ENCODE measurements around the gene LRRC23. TPM values are rescaled to one million over a fixed set of nuclear protein-coding genes. Genes with fewer than 3 reads are reported as not detected.

The LRRC23 gene
- total and polyA plus RNA-seq, 2 of the 13 experiments (the other 11 are each of a cell fraction or from before 2014, with no cell fraction given) = 6.0 to 7.8 TPM

DNA sequence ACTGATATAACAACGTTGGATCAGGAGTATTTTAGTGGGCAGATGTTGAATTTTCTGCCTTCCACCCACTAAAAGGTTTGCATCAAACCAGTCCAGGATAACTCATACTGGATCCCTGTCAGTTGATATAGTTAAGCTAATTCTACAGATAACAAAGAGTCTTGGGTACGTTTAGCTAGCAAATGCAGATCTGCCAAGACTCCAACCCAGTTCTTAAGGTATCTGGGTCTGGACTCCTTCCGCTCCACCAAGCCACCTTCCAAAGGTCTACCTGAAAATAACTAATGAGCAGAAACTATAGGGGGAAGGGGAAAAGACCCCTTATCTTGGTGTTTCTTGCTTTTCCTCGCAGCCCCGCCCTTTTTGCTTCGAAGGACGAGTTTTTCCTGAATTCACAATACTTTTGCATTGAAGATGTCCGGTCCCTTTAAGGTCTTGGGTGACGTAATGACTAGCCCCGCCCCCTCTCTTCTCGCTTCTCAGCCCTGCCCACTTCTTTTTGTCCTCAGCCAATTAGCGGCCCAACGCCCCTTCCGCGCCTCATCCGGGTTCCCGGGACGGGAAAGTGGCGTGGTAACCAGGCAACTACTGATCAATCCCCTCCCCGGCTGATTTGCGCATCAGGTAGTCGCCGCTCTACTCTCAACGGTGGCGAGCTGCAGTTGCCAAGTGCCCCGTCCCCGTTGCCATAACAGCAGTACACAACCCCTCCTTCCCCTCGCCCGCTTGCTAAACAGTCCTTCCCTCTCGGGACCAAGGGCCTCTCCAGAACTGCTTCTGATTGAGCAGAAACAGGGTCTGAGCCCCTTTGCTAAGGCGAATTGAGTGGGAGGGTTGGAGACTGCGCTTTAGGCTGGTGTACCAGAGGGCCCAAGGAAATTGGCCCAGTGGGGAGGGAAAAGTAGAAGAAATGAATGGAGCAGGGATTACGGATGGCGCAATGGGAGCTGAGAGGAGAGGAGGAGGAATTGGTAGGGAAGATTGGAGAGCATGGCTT lies at the start of gene LRRC23 (continued):
- TF ChIP-seq, protein P1, sequence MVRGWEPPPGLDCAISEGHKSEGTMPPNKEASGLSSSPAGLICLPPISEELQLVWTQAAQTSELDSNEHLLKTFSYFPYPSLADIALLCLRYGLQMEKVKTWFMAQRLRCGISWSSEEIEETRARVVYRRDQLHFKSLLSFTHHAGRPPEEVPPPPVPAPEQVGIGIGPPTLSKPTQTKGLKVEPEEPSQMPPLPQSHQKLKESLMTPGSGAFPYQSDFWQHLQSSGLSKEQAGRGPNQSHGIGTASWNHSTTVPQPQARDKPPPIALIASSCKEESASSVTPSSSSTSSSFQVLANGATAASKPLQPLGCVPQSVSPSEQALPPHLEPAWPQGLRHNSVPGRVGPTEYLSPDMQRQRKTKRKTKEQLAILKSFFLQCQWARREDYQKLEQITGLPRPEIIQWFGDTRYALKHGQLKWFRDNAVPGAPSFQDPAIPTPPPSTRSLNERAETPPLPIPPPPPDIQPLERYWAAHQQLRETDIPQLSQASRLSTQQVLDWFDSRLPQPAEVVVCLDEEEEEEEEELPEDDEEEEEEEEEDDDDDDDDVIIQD (CRISPR knock-in tag; IDR thresholded peaks at IDR 0.05; ENCODE audit: low read depth) = 0 out of 2 replicates have a peak, but pooled peaks have one; percentile 26
- 0 out of 2 replicates have a peak, but pooled peaks have one; percentile 78 for TF ChIP-seq ZNF224 (CRISPR knock-in tag; IDR thresholded peaks at IDR 0.05)
- peak; percentile 61 for TF ChIP-seq CEBPG (CRISPR knock-in tag; IDR thresholded peaks at IDR 0.05)
- TF ChIP-seq, protein P2, sequence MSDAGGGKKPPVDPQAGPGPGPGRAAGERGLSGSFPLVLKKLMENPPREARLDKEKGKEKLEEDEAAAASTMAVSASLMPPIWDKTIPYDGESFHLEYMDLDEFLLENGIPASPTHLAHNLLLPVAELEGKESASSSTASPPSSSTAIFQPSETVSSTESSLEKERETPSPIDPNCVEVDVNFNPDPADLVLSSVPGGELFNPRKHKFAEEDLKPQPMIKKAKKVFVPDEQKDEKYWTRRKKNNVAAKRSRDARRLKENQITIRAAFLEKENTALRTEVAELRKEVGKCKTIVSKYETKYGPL (CRISPR knock-in tag; IDR thresholded peaks at IDR 0.05) = no peak
- TF ChIP-seq NCOA1 (CRISPR knock-in tag; IDR thresholded peaks at IDR 0.05) = no peak
- peak; percentile 58 for TF ChIP-seq POLR2AphosphoS5 (IDR thresholded peaks at IDR 0.05; ENCODE audit: low read depth, low read length)
- TF ChIP-seq POLR2A (IDR thresholded peaks at IDR 0.05; ENCODE audit: insufficient read depth in 1 of 2, low read depth in 2 of 2, low read length in 2 of 2) = peak in 1 of 2 experiments; percentile 64; a peak in 2 of 4 replicates
- no peak for TF ChIP-seq ZNF816 (CRISPR knock-in tag; IDR thresholded peaks at IDR 0.05; ENCODE audit: borderline replicate concordance)
- peak; percentile 96 for TF ChIP-seq RFX1 (IDR thresholded peaks at IDR 0.05)
- no peak for TF ChIP-seq HNRNPH1 (optimal IDR thresholded peaks at IDR 0.05; ENCODE audit: low read depth, low read length)
- no peak for TF ChIP-seq ZNF24 (IDR thresholded peaks at IDR 0.05)
- 0 out of 2 replicates have a peak, but pooled peaks have one; percentile 30 for TF ChIP-seq U2AF2 (IDR thresholded peaks at IDR 0.05; ENCODE audit: low read depth, low read length)
- TF ChIP-seq TP53 (CRISPR knock-in tag; conservative IDR thresholded peaks at IDR 0.05) = no peak
- peak; percentile 60 for TF ChIP-seq ZMYM4 (CRISPR knock-in tag; IDR thresholded peaks at IDR 0.05)
- TF ChIP-seq, protein P3, sequence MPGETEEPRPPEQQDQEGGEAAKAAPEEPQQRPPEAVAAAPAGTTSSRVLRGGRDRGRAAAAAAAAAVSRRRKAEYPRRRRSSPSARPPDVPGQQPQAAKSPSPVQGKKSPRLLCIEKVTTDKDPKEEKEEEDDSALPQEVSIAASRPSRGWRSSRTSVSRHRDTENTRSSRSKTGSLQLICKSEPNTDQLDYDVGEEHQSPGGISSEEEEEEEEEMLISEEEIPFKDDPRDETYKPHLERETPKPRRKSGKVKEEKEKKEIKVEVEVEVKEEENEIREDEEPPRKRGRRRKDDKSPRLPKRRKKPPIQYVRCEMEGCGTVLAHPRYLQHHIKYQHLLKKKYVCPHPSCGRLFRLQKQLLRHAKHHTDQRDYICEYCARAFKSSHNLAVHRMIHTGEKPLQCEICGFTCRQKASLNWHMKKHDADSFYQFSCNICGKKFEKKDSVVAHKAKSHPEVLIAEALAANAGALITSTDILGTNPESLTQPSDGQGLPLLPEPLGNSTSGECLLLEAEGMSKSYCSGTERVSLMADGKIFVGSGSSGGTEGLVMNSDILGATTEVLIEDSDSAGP (CRISPR knock-in tag; IDR thresholded peaks at IDR 0.05; ENCODE audit: borderline replicate concordance) = peak; percentile 100
- TF ChIP-seq ZNF619 (CRISPR knock-in tag; IDR thresholded peaks at IDR 0.05) = peak; percentile 61; the same call in 1 of the 2 replicates
- no peak for TF ChIP-seq GABPA (IDR thresholded peaks at IDR 0.05; ENCODE audit: low read depth, low read length)
- peak; percentile 59; the same call in 1 of the 2 replicates for TF ChIP-seq GABPA (CRISPR knock-in tag; IDR thresholded peaks at IDR 0.05; ENCODE audit: low read depth)
- TF ChIP-seq, protein P4, sequence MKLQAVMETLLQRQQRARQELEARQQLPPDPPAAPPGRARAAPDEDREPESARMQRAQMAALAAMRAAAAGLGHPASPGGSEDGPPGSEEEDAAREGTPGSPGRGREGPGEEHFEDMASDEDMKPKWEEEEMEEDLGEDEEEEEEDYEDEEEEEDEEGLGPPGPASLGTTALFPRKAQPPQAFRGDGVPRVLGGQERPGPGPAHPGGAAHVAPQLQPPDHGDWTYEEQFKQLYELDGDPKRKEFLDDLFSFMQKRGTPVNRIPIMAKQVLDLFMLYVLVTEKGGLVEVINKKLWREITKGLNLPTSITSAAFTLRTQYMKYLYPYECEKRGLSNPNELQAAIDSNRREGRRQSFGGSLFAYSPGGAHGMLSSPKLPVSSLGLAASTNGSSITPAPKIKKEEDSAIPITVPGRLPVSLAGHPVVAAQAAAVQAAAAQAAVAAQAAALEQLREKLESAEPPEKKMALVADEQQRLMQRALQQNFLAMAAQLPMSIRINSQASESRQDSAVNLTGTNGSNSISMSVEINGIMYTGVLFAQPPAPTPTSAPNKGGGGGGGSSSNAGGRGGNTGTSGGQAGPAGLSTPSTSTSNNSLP (IDR thresholded peaks at IDR 0.05; ENCODE audit: low read depth, low read length) = peak; percentile 50; the same call in 1 of the 2 replicates
- TF ChIP-seq ZNF792 (CRISPR knock-in tag; IDR thresholded peaks at IDR 0.05) = no peak
- TF ChIP-seq, protein P5, sequence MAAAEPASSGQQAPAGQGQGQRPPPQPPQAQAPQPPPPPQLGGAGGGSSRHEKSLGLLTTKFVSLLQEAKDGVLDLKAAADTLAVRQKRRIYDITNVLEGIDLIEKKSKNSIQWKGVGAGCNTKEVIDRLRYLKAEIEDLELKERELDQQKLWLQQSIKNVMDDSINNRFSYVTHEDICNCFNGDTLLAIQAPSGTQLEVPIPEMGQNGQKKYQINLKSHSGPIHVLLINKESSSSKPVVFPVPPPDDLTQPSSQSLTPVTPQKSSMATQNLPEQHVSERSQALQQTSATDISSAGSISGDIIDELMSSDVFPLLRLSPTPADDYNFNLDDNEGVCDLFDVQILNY (CRISPR knock-in tag; conservative IDR thresholded peaks at IDR 0.05) = no peak
- TF ChIP-seq ZNF256 (CRISPR knock-in tag; conservative IDR thresholded peaks at IDR 0.05) = no peak; the same call in 1 of the 2 replicates
- TF ChIP-seq TAF15 (IDR thresholded peaks at IDR 0.05; ENCODE audit: low read depth, low read length, poor library complexity, severe bottlenecking) = no peak
- TF ChIP-seq HDAC6 (IDR thresholded peaks at IDR 0.05; ENCODE audit: low read depth, low read length) = no peak
- TF ChIP-seq NFYC (CRISPR knock-in tag; IDR thresholded peaks at IDR 0.05) = peak; percentile 76
